Measurements from ENCODE around the gene CYP2W1.
A peak's percentile ranks its signal among the peaks of the same experiment; 100 is the strongest.

CYP2W1 gene

DNA sequence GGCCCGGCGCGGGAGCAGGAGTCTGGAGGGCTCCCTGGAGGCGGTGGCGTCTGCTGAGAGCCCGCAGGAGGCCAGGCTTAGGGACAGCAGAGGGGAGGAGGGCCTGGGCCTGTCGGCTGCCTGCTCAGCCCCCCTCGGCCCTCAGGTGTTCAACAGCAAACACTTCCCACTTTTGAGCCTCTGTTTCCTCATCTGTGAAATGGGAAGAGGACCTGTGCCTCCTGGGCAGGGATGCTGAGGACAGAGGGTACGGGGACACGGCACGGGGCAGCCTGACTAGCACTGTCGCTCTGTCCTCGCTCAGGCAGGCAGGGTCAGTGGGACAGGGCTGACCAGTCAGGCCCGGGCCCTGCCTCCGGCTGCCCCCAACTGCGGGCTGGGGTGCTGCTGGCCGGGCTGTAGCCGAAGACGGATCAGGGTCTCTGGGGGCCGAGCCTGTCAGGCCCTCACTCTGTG is 663 bp downstream of the CYP2W1 start:
- no peak for DNase-seq (ENCODE audit: low spot score)

DNA sequence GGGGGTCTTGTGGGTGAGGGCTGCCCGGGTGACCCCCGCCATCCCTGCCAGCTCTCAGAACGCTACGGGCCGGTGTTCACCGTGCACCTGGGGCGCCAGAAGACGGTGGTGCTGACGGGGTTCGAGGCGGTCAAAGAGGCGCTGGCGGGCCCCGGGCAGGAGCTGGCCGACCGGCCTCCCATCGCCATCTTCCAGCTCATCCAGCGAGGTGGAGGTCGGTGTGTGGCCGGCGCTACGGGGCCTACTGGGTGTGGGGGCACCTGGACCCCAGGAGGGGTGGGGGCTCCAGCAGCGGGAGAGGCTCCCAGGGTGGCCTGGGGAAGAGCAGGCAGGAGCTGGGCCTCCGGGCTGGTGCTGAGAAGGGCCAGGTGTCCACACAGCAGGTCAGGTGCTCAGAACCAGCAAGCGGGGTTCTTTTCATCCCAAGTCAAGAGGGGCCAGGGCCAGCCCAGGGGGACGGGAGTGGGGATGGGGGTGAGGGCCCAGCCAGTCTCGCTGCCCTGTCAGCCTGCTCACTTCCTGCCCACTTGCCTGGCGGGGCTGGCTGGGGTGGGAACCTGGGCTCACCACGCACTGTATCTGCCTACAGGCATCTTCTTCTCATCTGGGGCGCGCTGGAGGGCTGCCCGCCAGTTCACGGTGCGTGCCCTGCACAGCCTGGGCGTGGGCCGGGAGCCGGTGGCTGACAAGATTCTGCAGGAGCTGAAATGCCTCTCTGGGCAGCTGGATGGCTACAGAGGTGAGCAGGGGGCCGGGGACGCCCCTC is 1.6 kb downstream of the CYP2W1 start:
- DNase-seq (ENCODE audit: low spot score): no peak

DNA sequence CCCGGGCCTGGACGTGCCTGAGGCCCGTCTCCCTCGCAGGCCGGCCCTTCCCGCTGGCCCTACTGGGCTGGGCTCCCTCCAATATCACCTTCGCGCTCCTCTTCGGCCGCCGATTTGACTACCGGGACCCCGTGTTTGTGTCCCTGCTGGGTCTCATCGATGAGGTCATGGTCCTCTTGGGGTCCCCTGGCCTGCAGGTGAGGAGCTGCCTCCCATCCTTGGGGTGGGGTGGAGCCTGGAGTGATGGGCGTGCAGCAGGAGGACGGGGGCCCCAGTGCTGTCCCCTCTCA is 2.1 kb downstream of the CYP2W1 start:
- no peak for DNase-seq (ENCODE audit: low spot score)

DNA sequence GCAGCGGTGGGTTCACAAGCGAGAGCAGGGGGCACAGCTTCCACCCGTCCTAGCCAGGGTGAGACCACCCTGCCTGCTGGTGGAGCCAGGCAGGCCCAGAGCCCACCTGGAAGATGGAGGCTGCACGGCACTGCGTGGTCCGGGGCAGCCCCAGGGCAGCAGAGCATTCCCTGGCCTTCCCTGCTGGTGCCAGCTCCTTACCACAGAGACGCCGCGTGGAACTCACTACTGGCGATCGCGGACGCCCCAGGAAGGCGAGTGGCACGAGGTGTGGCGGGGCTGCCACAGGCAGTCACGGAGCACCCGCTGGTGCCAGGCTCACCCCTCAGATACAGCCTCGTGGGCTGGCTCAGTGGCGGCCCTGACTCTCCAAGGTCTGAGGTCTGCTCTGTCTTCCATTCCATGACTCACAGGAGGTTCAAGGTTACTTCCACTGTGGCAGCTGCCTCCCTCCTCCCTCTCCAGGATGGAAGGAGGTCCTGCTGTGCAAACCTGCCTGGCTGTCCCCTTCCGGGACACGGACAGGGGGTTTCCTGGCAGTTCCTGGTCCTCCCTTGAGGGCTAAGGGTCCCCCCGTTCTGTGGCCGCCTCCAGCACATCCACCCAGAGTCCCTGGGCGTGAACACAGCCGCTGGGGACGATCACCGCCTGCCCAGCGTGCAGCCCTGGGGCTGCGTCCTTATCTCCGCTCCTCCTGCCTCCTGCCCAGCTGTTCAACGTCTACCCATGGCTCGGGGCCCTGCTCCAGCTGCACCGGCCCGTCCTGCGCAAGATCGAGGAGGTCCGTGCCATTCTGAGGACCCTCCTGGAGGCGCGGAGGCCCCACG is 3.1 kb downstream of the CYP2W1 start:
- DNase-seq (ENCODE audit: low spot score): no peak

DNA sequence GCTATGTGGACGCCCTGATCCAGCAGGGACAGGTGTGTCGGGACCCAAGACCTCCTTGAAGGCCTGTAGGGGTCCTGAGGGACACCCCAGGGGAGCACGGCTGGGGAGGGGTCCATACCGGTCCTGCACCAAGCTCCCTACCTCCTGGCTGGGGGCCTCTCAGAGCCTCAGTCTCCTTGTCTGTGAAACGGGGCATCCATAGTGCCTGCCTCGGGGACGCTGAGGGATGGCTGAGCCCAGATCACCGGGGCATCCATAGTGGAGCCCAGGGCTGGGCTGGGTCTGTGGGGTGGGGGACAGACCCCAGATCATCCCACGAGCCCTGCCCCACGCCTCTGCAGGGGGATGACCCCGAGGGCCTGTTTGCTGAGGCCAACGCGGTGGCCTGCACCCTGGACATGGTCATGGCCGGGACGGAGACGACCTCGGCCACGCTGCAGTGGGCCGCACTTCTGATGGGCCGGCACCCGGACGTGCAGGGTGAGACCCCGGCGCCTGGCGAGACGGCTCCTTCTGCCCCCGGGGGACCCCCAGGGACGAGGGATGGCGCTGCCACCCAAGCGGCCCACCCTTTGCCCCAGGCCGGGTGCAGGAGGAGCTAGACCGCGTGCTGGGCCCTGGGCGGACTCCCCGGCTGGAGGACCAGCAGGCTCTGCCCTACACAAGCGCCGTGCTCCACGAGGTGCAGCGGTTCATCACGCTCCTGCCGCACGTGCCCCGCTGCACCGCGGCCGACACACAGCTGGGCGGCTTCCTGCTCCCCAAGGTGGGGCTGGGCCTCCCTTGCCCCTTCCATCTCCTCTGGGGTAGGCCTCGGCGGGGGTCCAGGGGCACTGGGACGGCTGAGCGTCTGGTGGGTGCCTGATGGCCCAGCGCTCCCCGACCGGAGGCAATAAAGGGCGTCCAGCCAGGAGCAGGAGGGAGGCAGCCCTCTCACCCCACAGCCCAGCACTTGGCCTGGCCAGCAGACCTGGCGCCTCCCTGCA is 4.1 kb downstream of the CYP2W1 start:
- no peak for DNase-seq (ENCODE audit: low spot score)

DNA sequence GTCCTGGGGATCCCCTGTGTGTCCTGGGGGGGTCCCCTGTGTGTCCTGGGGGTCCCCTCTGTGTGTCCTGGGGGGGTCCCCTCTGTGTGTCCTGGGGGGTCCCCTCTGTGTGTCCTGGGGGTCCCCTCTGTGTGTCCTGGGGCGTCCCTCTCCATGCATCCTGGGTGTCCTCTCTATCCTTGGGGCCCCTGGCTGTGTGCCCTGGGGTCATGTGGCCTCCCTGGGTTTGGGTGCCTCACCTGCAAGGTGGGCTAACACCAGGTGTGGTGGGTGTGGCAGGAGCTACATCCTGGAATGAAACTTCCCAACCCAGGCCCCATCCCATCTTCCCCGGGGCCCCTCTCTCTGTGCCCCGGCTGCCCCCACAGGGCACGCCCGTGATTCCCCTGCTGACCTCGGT is 4.9 kb downstream of the CYP2W1 start:
- DNase-seq (ENCODE audit: low spot score): no peak

DNA sequence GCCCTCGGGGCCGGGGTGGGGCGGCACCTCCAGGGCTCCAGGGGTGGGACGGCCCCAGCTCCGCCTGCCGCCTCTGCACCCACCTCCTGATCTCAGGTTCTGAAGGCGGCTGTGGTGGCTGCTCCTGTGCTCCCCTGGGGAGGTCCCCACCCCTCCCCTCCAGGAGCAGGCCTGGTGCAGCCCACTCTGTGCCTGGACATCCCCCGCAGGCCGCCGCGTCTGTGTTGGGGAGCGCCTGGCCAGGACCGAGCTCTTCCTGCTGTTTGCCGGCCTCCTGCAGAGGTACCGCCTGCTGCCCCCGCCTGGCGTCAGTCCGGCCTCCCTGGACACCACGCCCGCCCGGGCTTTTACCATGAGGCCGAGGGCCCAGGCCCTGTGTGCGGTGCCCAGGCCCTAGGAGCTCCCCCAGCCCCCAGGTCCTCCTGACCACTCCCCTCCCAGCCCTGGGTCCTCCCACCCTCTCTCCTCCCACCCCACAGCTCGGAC is 5.5 kb downstream of the CYP2W1 start:
- no peak for DNase-seq (ENCODE audit: low spot score)

DNA sequence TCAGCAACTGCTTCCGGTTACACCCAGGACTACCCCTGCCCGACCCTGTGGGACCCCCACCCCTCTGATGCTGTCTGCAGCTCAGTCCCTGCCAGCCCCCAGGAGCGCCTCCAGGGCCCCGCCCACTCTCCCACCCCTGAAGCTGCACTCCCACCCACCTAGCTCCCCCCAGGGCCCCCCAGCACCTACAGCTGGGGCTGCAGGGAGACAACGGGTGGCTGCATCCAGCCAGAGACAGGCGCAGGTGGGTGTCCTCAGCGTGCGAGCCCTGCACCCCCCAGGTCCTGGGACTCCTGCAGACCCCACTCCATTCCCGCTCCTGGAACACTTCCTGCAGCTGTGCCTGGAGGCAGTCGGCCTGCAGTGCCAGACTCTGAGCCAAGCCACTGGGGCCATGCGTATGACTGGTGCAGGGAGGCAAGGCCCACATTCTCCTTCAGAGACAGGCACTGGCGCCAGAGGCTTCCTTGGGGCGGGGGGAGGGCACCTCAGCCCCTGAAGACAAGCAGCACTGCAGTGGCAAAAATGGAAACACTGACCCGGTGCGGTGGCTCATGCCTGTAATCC is 6.1 kb downstream of the CYP2W1 start:
- DNase-seq (ENCODE audit: low spot score): no peak

DNA sequence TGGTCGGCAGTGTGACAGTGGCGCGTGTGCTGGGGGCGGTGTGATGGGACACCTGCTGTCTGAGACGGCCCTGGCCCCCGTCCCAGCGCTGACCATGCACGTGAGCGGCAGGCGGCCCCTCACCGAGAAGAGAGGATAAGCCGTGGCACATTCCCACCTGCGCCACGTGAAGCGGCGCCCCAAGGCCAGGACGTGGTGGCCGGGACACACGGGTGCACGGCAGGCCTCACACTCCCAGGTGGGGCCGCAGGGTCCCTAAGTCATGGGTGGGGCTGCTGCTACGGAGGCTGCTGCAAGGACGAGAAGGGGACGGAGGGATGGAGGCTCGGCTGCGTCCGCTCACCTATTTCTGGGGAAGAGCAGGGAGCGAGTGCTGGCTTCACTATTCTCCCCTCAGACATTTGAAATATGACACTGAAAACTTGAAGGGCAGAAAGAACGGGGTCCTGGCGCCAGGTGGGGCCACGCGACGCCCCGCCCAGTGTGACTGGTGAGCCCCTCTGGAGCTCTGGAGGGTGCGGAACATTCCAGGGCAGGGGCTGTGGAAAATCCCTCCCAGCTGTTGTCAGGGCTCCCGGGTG is 7.5 kb downstream of the CYP2W1 start:
- no peak for DNase-seq (ENCODE audit: low spot score)

DNA sequence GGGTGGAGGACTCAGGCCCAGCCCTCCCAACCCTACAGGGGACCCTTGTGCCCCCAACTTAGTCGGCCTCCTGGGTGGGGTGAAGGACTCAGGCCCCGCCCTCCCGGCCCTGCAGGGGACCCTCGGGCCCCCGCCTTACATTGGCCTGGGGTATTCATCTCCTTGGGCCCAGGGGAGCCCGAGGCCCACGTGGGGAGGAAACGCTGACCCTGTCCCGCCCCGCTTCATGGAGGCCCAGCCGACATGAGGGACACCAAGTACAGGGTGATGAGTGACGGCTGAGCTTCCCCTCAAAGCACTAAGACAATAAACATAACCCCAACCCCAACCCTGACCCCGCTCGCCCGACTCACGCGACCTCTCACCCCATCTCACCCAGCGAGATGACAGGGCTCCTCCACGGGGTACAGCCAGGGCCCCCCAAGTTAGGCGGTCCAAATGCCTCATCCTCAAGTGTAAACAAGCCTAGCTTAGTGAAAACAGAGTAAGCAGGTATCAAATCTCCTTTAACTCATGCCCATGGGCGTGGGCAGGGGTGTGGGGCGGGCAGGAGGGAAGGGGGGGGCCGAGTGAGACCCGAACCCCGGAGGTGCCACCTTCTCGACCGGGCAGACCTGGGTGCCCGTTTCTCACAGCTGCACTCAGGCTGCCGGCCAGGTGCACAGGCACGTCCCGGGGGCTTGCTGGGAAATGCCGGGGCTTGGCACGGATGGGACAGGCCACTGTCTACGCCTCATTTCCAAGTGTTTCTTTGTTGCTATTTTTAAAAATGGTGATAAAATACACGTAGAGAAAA is 8.2 kb downstream of the CYP2W1 start:
- DNase-seq (ENCODE audit: low spot score): no peak

DNA sequence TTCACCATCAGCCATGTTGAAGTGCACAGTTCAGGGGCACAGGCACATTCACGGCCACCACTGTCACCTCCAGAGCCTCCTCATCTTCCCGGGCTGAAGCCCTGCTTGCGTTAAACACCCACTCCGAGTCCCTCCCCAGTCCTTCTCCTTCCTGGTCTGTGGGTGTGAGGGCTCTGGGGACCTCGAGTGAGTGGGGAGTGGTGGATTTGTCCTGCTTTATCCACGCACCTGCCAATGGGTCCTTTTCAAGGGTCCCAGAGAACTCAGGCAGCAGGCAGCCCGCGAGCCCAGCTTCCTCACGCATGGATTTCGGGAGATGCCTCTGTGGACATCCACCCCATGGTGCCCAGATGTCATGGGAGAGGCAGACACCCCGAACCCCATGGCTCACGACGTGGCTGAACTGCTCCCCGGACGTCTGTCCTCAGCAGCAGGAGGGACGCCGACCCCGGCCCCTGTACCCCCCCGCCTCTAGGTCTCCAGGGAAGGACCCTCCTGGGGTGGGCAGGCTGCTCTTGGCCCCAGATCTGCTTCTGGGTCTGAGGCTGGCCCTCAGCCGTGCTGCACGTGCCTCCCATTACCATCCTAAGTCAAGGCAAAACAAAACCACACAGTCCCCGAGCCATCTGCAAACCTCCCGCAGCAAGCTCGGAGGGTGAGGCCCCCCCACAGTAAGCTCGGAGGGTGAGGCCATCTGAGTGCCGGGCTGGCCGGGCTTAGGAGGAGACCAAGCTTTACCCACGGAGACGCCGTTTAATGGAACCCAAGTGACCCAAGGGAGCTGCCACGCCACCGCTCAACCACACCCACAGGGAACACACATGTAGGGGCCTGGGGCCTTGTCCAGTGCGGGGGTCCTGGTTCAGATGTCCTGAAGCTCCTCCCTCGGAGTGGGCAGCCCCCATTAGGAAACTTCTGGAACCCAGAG is 9.0 kb downstream of the CYP2W1 start:
- no peak for DNase-seq (ENCODE audit: low spot score)

DNA sequence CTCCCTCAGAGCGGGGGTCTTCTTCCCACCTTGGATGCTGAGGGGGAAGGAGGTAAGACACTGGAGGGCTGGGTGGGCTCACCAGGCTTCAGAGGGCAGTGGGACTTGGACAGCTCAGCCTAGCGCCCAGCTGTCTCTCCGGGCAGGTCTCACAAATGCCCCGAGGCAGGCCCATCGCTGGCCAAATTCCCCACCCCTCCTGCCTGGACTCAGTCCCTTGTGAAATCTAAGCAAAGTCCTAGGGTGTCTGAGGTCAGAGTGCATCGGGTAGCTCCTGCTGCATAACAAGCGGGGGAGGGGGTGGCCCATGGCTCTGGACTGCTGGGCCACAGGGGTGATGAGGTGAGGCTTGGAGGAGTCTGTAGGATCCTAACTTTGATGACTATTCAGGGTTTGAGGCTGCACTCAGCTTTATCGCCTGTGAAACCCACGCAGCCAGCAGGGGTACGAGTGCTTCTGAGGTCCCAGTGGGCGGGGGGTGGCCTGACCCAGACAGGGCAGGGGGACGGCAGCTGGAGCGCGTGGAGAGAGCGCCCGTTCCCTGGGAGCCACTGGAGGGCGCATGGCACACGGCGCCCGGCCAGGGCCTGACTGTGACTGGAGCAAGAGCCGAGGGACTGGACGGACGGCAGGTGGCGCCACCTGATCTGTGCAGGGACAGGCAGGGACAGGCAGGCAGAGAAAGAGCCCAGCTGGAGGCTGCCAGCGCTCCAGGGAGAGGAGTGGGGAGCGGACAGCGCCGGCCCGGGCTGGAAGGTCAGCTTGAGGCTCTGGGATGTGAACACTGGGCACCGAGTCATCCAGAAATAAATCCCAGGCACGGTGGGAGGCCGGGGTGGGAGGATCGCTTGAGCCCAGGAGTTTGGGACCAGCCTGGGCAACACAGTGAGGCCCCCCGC is 10.0 kb downstream of the CYP2W1 start:
- DNase-seq (ENCODE audit: low spot score): peak; percentile 95

DNA sequence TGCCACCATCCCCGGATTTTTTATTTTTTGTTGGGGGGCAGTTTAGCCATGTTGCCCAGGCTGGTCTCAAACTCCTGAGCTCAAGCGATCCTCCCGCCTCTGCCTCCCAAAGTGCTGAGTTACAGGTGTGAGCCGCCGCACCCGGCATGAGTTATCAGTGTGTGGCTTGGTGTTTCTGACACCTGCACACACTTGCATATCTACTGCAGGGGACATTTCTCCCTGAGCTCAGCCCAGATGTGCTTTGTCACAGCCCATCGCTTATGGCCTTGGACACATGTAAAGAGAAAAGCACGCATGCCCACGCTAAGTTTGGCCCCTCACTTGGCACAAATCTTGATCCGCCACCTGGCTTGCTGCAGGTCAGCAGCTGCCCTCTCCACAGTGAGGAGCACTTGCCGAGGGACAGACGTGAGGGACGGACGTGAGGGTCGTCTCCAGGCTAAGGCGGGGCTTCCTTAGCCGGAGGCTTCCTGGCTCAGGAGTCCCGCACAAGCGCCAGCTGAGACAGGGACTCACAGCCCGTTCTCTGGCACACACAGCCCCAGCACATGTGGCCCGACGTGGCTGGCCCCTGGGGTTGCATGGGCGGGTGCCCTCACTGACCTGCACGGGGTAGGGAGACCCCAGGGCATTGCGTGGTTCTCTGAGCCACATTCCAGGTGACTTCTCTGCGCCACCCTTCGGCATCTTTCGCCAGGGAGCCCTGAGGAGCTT is 11.8 kb downstream of the CYP2W1 start:
- DNase-seq (ENCODE audit: low spot score): no peak

DNA sequence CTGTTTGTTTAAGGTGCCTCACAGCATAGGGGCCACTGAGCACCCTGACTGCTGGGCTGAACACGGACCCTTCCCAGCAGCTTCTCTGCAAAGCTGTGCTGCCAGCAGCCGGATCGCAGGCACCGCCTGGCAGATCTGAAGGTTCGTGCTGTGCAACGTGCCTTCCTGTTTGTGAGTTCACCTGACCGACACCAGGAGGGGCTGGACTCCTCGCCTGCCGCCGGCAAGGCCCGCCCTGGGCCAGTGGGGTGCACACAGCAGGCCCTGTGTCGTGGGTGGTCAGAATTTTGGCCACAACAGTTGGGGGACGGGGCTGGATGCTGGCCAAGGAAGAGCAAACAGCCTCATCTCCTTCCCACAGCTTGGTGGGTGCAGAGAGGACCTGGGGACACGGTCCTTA is 12.6 kb downstream of the CYP2W1 start:
- DNase-seq (ENCODE audit: low spot score): no peak

DNA sequence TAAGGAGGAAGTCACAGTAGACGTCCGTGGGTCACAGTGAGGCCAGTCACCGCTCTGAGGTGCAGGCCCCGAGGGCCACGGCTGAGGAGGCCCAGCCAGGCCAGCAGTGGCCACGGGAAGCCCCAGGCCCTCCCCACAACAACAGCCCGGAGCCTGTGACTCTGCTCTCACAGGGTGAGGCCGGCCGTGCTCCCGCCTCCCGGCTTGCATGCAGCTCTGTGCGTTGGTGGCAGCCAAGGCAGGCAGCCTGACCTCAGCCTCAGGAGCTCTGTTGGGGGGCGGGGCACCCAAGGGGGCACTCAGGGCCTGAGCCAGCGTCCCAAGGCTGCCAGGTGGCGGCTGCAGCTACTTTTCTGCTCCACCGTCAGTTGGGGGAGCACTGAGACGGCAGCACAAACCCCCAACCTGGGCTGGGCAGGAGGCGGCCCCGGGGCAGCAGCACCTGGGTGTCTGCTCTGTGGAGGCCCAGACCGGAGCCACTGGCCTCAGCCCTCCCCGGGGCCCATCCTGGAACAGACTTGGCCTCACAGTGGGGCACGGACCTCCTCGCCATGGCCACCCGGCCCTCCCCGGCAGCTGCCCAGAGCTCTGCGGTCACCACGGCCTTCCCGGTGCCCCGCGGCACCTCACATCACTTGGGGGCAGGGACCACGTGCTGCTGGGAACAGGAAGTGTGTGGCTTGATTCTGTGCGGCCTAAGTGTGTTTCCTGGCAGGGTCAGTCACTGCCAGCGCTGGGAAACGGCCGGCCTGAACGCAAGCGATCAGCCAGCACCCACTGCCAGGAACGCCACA is 13.3 kb downstream of the CYP2W1 start:
- DNase-seq (ENCODE audit: low spot score): no peak

DNA sequence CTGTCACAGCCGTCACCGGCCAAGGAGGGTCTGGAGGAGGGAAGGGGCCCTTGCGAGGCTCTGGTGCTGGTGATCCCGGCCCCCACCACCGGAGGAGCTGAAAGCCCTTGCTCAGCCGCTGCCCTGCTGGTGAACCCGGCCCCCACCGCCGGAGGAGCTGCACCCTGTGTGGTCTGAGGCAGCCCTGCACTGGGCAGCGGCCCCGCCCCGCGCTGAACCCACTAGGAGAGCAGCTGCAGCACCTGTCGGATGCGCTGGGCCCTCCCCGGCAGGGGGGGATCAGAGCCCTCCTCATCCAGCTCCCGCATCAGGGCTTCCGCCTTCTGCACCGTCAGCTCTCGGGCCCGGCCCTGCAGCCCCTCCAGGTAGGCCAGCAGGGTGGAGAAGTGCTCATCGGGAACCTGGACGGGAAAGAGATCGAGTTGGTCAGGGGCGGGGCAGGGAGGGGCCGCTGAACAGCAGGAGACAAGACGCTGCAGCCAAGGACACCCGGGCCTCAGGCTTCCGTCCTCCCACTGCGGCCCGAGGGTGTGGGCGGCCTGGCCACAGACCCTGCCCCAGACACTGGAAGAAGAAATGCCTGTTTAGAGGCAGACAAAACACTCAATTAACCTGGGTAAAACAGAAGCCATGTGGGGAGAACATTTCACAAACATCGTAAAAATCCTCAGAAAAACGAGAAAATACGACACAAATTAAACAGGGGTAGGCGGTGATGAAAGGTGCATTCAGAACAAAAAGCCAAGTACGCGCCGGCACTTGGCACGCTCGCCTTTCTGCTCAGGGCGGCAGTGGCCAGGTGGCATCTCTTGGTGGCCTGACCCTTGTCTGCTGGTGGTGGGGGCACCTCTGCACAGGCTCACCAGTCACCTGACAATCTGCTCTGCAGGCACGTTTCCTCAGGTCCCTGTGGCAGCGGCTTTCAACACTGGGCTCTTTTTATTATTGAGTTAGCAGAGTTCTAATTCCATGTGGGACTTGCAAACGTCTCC is 14.7 kb downstream of the CYP2W1 start:
- DNase-seq (ENCODE audit: low spot score): no peak

All from activated CD4-positive, alpha-beta T cell treated with anti-CD3 and anti-CD28 coated beads, Interleukin-2, Interleukin-4, amounts not matched to agents 100 ng/mL and 50 ng/mL, durations not matched to agents 16 hours and 8 hours (primary cell).